Astrocyte (in vitro differentiated cells and primary cell): Measurements from ENCODE around the gene RIPOR3.

Experiments used
- EZH2 ChIP-seq: IDR thresholded peaks from 2 replicates; pipeline ENCODE4 v1.6.1; 2012; ENCODE audit warnings: mild to moderate bottlenecking, low read length, inconsistent platforms; ENCODE audit not compliant: insufficient read depth
- TF ChIP-seq, protein P1 (sequence below): IDR thresholded peaks from 2 replicates; pipeline ENCODE4 v1.5.1; 2011; ENCODE audit warnings: low read depth, mild to moderate bottlenecking, inconsistent platforms, low read length, moderate library complexity; ENCODE audit not compliant: insufficient read depth

DNA sequence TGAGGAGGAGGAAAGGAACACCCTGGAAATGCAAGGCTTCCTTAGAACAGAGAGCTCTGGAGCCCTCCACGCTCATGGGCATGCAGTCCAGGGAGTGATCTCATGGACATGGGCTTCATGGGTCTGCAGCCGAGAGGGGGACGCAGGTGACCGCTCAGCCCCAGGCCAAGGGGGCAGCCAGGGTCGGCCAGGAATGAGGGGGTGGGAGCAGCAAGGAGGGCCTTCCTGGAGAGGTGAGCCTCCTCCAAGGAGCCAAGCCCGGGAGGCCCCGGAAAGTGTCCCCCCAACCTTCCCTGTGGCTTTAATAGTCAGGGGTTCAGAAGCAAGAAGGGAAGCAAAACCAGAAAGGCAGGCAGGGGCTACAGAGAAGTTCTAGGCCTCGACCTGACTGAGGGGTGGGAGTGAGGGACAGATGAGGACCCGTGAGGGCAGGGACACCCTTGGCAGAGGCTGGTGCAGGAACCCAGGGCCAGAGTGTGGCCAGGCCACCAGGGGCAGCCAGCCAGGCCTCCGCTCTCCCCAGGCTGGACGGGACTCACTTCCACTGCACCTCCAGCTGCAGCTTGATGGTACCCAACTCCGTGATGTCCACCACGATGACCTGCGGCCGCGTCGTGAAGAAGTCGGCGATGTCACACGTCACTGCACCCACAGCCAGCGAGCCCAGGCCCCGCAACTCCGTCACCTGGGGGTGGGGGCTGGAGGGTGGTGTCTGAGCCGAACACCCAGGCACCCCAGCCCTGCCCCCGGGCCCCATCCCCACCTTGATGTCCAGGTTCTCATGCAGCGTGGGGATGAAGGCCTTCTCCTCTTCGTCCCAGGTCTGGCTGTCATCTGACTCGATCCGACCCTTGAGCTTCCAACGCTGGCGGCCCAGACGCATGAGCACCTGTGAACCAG is 83.2 kb downstream of the RIPOR3 start:
- TF ChIP-seq, protein P1, sequence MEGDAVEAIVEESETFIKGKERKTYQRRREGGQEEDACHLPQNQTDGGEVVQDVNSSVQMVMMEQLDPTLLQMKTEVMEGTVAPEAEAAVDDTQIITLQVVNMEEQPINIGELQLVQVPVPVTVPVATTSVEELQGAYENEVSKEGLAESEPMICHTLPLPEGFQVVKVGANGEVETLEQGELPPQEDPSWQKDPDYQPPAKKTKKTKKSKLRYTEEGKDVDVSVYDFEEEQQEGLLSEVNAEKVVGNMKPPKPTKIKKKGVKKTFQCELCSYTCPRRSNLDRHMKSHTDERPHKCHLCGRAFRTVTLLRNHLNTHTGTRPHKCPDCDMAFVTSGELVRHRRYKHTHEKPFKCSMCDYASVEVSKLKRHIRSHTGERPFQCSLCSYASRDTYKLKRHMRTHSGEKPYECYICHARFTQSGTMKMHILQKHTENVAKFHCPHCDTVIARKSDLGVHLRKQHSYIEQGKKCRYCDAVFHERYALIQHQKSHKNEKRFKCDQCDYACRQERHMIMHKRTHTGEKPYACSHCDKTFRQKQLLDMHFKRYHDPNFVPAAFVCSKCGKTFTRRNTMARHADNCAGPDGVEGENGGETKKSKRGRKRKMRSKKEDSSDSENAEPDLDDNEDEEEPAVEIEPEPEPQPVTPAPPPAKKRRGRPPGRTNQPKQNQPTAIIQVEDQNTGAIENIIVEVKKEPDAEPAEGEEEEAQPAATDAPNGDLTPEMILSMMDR: no peak
- no peak for TF ChIP-seq EZH2
